ENCODE measurements around the gene OR52R1.
"Not testable (repeated sequence)": the region's sequence is repeated elsewhere in the genome, so short reads cannot be mapped to it uniquely, and the experiment has no call there.

Gene OR52R1

GRCh38 chr11:4830346-4830745, 26.2 kb upstream of the OR52R1 start:
- TF ChIP-seq CTCF (IDR thresholded peaks at IDR 0.05; ENCODE audit: low read depth, low read length): no peak
- H3K27ac ChIP-seq: no peak overlapping the region
- no peaks in the 10 kb centered on the region for H3K36me3 ChIP-seq
- no peak overlapping the region for H3K4me3 ChIP-seq (ENCODE audit: low read depth, low read length)
- DNase-seq: no peak
- peaks cover 52% of the 10 kb centered on the region for H3K27me3 ChIP-seq (ENCODE audit: insufficient read depth, low read depth, severe bottlenecking)
- H3K9me3 ChIP-seq (ENCODE audit: severe bottlenecking): no peaks in the 10 kb centered on the region

GRCh38 chr11:4826425-4826824, 22.2 kb upstream of the OR52R1 start:
- Histone ChIP-seq H3K36me3 (no peaks in the 10 kb centered on the region), H3K27ac (no peak overlapping the region), H3K9me3 (ENCODE audit: severe bottlenecking) (no peaks in the 10 kb centered on the region), H3K27me3 (ENCODE audit: insufficient read depth, low read depth, severe bottlenecking) (peaks cover 50% of the 10 kb centered on the region), H3K4me3 (ENCODE audit: low read depth, low read length) (no peak overlapping the region)
- no peak for TF ChIP-seq CTCF (IDR thresholded peaks at IDR 0.05; ENCODE audit: low read depth, low read length)
- DNase-seq: no peak

DNA sequence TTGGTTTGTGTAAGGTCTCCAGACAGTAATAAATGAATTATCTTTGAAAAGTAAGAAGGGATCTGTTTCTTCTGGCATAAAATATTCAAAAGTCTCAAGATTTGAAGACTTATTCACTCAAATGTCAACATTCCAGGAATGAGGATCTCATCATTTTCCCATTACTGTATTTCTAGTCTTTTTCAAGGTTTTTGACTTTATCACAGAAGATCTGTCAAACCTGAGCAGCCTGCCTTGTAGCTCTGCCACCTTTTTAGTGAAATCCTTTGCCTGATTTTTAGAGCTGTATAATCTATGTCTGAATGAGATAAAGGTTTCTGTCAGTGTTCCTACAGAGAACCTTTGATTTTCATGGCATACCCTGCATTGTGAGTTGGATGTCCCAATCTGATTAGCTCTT, 21.0 kb upstream of the OR52R1 start:
- H3K27ac ChIP-seq: no peak overlapping the region
- no peak for DNase-seq
- no peaks in the 10 kb centered on the region for H3K9me3 ChIP-seq (ENCODE audit: severe bottlenecking)
- TF ChIP-seq CTCF (IDR thresholded peaks at IDR 0.05; ENCODE audit: low read depth, low read length): no peak
- H3K4me3 ChIP-seq (ENCODE audit: low read depth, low read length): no peak overlapping the region
- no peaks in the 10 kb centered on the region for H3K36me3 ChIP-seq
- H3K27me3 ChIP-seq (ENCODE audit: insufficient read depth, low read depth, severe bottlenecking): peaks cover 57% of the 10 kb centered on the region

DNA sequence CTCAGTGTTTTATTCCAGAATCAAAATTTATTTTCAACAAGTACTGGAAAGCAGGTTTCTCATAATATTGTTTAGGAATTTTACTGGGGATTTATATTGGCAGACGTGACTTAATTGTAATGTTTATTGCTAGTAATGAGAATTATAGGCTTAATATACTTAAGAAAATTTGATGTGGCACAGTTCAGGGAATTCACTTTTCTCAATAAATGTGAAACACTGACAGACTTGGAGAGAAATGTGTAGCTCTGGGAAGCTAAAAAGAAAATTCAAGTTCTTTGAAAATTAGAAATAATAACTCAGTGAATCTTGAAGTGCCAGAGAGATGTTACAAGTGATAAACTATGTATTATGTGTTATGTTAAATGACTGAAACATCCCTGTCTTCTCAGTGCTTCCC, 16.8 kb upstream of the OR52R1 start, which contains the start of gene OR51F2:
Gene OR51F2, plus strand, starts transcription at position 301 of the 400 bp plus-strand sequence. CDS start 101 bp downstream, outside the sequence.
- no peak within 1 kb of the TSS for H3K27ac ChIP-seq
- H3K36me3 ChIP-seq: no peaks in the 10 kb centered on the region
- no peaks in the 10 kb centered on the region for H3K9me3 ChIP-seq (ENCODE audit: severe bottlenecking)
- no peak within 1 kb of the TSS for H3K4me3 ChIP-seq (ENCODE audit: low read depth, low read length)
- H3K27me3 ChIP-seq (ENCODE audit: insufficient read depth, low read depth, severe bottlenecking): peaks cover 50% of the 10 kb centered on the region
- DNase-seq: no peak
- no peak for TF ChIP-seq CTCF (IDR thresholded peaks at IDR 0.05; ENCODE audit: low read depth, low read length)

GRCh38 chr11:4809246-4809645, 5.1 kb upstream of the OR52R1 start:
- no peak overlapping the region for H3K4me3 ChIP-seq (ENCODE audit: low read depth, low read length)
- no peaks in the 10 kb centered on the region for H3K36me3 ChIP-seq
- peaks cover 47% of the 10 kb centered on the region for H3K27me3 ChIP-seq (ENCODE audit: insufficient read depth, low read depth, severe bottlenecking)
- TF ChIP-seq CTCF (IDR thresholded peaks at IDR 0.05; ENCODE audit: low read depth, low read length): no peak
- no peak for DNase-seq
- H3K27ac ChIP-seq: no peak overlapping the region
- H3K9me3 ChIP-seq (ENCODE audit: severe bottlenecking): no peaks in the 10 kb centered on the region

GRCh38 chr11:4808476-4808875, 4.3 kb upstream of the OR52R1 start:
- Histone ChIP-seq H3K9me3 (ENCODE audit: severe bottlenecking) (no peaks in the 10 kb centered on the region), H3K27me3 (ENCODE audit: insufficient read depth, low read depth, severe bottlenecking) (peaks cover 52% of the 10 kb centered on the region), H3K36me3 (no peaks in the 10 kb centered on the region), H3K27ac (no peak overlapping the region), H3K4me3 (ENCODE audit: low read depth, low read length) (no peak overlapping the region)
- no peak for TF ChIP-seq CTCF (IDR thresholded peaks at IDR 0.05; ENCODE audit: low read depth, low read length)
- no peak for DNase-seq

GRCh38 chr11:4801316-4801715, 2.9 kb downstream of the OR52R1 start:
- peaks cover 48% of the 10 kb centered on the region for H3K27me3 ChIP-seq (ENCODE audit: insufficient read depth, low read depth, severe bottlenecking)
- not testable (repeated sequence) for H3K36me3 ChIP-seq; H3K4me3 ChIP-seq (ENCODE audit: low read depth, low read length); DNase-seq; H3K27ac ChIP-seq; H3K9me3 ChIP-seq (ENCODE audit: severe bottlenecking)
